Stimulated activated CD8-positive, alpha-beta memory T cell treated with anti-CD3 and anti-CD28 coated beads, Interleukin-7, amount 100 ng/mL, for 4 hours (primary cell): ENCODE data around the gene FCRLB.
A peak's percentile ranks its signal among the peaks of the same experiment; 100 is the strongest.
"Not testable (repeated sequence)": the region's sequence is repeated elsewhere in the genome, so short reads cannot be mapped to it uniquely, and the experiment has no call there.

ENCODE experiments used
- DNase-seq, 2 donors: peaks; one replicate each; pipeline ENCODE4 v3.0.0-alpha.2; 2020; ENCODE audit warnings: low read depth in 2 of 2

Gene FCRLB

DNA sequence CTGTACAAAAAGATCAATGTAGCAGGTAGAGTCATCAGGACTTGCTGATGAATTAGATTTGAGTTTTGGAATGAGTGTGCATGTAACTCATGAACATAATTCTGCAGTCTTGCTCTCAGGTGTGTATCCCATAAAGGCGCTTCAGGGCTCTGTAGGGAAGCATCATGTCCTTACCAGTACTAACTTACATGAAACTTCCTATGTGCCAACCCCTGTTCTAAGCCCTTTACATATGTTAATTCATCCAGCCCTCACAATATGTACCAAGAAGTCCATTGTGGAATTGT lies 2.1 kb upstream of the FCRLB start:
- DNase-seq, result no peak

DNA sequence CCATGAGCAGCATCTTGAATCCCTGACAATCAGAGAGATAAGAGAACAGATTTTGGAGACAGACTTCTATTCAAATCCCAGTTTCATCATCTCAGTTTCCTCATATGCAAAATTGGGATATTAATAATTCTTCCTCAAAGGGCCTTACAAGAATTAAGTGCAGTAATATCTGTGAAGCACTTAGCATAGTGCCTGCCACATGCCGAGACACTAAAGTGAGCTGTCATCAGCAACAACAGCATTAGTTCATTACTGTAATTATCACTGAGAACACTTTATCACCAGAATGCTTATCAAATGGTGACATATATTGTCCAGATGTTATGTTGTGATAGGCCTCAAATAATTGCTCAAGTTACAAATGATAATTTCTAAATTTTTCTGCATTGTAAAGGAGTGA lies 922 bp upstream of the FCRLB start:
- DNase-seq, result no peak

DNA sequence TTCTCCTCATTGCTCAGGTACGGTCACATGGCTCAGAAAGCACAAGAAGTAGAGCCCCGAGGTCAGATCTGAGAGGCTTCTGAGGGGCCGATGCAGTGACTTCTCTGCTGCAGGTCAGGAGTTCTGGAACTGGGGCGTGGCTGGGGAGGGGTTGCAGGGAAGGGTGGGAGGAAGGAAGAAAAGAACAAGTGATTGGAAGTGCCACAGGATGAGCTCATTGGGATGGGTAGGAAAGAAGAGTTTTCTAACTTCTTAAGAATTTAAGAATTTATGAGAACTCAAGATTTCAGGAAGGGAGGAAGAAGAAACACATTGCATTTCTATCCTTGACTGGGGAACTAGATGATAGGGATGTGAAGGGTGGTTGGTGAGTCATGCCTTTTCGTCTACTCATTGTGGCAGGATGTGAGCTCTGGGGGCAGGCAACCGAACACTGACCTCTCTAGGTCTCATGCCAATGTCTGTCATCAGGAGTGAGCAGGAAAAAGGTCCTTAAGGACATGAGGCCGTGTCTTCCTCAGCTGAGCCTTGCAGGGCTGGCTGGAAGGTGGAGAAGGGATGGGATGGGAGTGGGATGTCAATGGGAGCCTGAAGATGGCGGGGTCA lies 497 bp downstream of the FCRLB start:
- no peak for DNase-seq

DNA sequence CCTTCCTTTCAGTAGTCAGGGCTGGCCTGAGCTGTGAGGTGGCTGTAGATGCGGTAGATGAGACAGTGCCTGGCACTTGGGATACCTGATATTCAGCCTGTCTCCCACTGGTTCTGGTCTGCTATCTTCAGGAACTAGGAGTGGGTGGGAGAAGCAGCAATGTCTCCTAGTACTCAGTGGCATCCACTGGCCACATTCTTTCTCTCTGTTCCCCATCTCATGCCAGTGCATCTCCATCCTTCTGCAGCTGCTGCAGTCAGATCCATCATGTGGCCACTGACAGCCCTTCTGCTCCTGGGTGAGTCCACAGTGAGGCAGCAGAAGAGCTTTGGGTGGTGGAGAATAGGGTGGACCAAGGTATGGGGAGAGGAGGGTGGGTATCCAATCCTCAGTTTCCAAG lies 1.1 kb downstream of the FCRLB start:
- DNase-seq, result no peak

- DNase-seq, result no peak
Measured at GRCh38 chr1:161723459-161724141, 2.3 kb downstream of the FCRLB start.

DNA sequence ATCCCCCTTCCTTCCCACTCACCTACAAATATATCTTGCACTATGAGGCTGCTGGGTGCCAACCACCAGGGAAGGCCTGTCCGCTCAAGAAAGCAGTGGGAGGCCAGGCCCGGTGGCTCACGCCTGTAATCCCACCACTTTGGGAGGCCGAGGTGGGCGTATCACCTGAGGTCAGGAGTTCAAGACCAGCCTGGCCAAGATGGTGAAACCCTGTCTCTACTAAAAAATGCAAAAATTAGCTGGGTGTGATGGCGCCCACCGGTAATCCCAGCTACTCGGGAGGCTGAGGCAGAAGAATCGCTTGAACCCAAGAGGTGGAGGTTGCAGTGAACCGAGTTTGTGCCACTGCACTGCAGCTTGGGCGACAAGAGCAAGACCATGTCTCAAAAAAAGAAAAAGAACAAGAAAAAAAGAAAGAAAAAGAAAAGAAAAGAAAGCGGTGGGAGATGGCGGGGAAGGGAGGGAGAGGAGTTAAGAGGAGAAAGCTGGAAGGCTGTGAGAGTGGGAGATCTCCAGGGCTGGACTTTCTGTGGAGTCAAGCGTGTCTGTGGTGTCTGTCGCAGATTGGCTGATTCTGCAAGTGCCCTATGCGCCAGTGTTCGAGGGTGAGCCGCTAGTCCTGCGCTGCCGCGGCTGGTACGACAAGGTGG lies 4.0 kb downstream of the FCRLB start:
- not testable (repeated sequence) for DNase-seq

DNA sequence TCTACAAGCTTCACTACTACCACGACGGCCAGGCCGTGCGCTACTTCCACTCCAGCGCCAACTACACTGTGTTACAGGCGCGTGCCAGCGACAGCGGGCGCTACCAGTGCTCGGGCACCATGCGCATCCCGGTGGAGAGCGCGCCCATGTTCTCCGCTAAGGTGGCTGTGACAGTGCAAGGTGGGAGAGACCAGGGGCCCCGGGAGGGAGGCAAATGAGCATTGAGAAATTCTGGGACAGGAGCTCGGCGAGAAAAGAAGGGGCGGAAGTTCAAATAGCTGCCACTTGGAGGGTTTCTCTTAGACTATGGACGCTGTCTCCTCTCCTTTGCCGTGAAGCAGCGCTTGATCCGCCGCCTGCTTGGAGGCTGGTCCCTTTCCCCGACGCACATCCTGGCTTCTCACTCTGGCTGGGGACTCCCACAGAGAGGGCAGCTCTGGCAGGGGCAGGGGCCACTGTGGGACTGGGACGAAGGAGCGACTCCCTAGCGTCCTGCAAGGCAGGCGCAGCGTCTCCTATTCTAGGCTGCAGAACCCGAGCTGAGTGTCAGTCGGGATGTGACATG lies 4.6 kb downstream of the FCRLB start:
- peak in 1 of 2 donors; percentile 25 for DNase-seq

- peak; percentile 50 to 72 for DNase-seq
Measured at GRCh38 chr1:161726473-161727255, 5.3 kb downstream of the FCRLB start.

GRCh38 chr1:161727256-161727924 lies 6.0 kb downstream of the FCRLB start:
- peak in 1 of 2 donors; percentile 15 for DNase-seq

DNA sequence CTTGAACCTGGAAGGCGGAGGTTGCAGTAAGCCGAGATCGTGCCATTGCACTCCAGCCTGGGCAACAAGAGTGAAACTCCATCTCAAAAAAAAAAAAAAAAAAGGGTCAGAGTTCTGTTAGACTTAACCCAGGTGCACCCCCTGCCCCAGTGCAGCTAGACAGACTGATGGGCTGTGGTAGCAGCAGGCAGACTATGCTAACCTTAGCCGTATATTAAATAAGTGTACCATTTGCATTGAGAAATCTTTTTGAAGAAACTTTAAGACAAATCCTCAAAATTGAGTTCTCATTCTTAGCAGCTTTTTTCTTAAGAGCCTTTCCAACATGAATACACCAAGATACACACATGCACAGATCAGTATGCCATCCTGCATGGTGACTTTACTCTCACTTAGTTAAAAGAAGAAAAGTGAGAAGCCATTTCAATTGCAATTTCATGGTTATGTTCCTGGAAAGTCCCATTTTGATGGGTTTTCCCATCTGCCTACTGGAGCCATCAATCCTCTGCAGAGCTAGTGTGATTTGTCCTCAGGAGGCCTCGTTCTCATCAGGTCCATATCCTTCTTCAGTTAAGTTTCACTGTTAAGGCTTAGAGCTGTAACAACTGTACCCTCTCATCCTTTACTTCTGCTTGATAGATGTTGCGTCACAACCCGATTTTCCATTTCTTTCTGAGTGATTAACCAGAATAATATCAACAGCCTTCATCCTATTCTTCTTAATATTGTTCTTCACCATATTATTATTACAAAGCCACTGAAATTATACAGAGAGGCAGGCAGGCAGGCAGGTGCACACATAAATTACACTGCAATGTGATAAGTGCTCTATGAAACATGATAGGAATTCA lies 7.3 kb downstream of the FCRLB start:
- DNase-seq, result no peak

DNA sequence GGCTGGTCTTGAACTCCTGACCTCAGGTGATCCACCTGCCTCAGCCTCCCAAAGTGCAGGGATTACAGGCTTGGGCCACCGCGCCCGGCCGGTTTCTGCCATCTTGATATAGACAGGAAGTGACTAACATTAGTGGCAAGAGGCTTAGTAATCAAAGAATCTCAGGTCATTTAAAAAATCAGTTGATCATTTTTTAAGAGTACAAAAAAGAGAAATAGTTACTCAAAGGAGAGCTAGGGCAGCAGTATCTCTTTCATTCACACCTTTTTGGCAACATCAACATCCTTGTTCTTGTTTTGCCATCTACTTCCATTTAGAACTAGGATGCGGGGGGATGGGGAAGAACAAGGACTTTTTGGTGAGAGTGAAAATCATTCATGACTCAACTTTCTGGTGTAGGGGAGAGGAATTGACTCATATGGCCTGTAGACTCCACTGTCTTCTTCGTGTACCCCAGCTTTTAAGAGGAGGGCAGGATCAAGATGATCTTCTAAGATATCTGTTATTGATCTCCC lies 8.8 kb downstream of the FCRLB start:
- DNase-seq, result peak in 1 of 2 donors; percentile 24

GRCh38 chr1:161731241-161731640 lies 9.9 kb downstream of the FCRLB start:
- DNase-seq, result no peak

DNA sequence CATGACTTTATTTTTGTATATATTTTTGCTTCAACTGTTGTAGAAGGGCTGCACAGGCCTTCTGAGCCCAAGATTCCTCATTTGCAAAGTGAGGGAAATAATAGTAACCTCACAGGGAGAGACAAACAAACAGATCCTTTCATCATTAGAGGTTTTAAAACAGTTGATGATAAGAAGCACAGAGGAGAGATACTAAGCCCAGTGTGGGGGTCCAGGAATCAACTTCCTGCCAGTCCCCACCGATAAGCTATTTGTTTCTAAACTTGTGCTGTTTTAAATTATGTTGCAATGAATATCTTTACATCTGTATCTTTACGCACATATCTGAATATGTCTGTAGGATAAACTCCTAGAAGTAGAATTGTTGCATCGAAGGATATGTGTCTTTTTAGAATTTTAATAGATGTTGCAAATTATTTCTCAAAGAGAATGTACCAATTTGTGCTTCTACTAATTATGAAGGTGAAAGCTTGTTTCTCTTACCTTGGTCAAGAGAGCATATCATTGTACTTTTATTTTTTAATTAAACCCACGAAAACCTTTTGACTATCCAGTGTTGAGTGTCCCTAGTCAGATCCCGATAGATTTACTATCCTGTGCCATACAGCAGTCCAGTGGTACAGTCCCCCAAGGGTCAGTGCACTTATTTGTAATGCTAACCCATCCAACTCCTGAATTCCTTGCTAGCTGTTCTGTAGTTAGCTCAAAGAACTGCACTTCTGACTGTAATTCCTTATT lies 10.8 kb downstream of the FCRLB start:
- no peak for DNase-seq

- DNase-seq, result no peak
Measured at GRCh38 chr1:161733526-161733925, 12.2 kb downstream of the FCRLB start.

- no peak for DNase-seq
Measured at GRCh38 chr1:161735837-161736236, 14.5 kb downstream of the FCRLB start.

DNA sequence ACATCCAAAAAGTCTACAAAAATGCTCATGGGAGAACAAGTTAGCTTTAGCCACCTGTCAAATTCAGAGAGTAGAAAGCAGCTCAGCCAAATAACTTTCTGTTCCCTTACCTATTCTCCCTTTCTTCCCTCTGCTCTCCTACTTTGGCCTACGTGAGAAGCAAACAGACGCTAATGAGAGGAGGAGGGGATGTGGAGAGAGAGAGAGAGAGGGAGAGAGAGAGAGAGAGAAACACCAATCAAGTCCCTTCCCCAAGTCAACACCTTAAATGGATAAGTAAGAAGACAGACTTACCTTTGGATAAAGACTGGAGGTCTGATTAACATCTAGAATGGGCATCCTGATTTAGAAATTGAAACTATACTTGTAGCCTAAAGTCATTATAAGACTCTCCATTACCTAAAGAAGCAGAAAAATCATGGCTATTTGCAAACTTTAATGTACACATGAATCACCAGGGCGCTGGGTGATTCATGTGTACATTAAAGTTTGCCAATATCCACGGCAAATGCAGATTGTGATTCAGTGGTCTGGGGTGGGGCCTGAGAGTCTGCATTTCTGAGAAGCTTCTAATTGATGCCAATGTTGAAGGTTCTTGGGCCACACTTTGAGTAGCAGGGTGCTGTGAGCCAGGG lies 15.1 kb downstream of the FCRLB start:
- no peak for DNase-seq

- no peak for DNase-seq
Measured at GRCh38 chr1:161737625-161738024, 16.3 kb downstream of the FCRLB start.

DNA sequence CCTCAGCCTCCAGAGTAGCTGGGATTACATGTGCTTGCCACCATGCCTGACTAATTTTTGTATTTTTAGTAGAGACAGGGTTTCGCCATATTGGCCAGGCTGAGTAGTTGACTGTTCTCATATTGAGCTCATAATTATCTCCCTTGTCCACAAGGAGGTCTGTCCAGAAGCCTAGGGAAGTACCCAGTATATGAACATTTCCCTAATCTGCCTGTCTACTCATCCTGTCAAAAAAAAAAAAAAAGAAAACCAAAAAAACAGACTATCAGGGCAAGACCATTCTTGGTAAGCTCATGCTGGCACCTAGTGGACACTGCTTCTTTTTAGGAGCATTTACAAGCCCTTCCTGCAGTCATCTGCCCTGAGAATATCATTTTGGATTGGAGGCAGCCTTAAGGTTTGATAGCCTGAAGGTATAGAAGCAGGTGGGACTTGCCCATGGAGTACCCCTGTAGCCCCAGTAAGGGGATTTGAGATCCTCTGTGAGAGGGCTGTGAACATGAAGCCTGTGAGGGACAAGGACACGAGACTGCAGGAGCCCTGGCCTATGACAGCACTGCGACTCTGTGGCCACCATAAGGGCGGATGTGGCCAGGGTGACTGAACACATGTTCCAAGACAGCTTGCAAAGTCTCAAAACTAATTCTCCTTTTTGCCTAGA lies 17.4 kb downstream of the FCRLB start:
- DNase-seq, result peak; percentile 55 to 66
